HG03280 (cell line): ENCODE measurements around the gene ZAR1.
"Not testable (repeated sequence)": the region's sequence is repeated elsewhere in the genome, so short reads cannot be mapped to it uniquely, and the experiment has no call there.

ENCODE experiments used
- ATAC-seq: cut with Tn5 transposase; IDR thresholded peaks from one replicate; pipeline ENCODE4 v1.9.1; 2021; ENCODE audit warnings: mild to moderate bottlenecking, moderate library complexity; ENCODE audit not compliant: unreplicated experiment

The ZAR1 gene

GRCh38 chr4:48490012-48490679, at the start of gene ZAR1:
TSS of gene ZAR1 (plus strand) at chr4:48490252. CDS start at chr4:48490292, 40 bp downstream.
- no peak for ATAC-seq

DNA sequence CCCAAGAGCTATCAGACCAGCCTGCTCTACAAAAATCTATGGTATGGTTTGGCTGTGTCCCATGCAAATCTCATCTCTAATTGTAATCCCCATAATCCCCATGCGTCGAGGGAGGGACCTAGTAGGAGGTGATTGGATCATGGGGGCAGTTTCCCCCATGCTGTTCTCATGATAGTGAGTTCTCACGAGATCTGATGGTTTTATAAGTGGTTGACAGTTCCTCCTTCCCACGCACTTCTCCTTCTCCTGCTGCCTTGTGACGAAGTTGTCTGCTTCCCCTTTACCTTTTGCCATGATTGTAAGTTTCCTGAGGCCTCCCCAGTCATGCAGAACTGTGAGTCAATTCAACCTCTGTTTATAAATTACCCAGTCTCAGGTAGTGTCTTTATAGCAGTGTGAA, 49.1 kb upstream of the ZAR1 start:
- not testable (repeated sequence) for ATAC-seq

GRCh38 chr4:48445704-48446103, 44.3 kb upstream of the ZAR1 start:
- no peak for ATAC-seq

GRCh38 chr4:48446642-48447041, 43.4 kb upstream of the ZAR1 start:
- ATAC-seq, result no peak

DNA sequence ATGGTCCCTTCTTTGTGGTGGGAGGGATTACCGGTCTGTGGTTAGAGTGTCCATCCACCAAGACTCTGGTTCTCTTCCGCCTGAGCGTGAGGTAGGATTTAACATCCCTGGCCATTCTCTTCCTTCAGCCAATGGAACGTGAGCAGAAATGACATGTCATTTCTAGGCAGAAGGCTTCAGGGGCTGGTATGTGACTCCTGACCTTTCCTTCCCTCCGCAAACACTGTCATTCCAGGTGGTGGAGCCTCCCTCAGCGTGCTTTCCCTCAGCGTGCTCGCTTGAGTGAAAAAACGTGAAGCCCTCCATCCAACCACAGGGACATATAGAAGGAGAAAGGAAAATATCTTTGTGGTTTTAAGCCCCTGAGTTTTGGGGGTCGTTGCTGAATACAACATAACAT, 40.9 kb upstream of the ZAR1 start:
- ATAC-seq, result no peak

GRCh38 chr4:48450740-48451139, 39.3 kb upstream of the ZAR1 start:
- no peak for ATAC-seq

GRCh38 chr4:48451656-48452055, 38.4 kb upstream of the ZAR1 start:
- not testable (repeated sequence) for ATAC-seq

DNA sequence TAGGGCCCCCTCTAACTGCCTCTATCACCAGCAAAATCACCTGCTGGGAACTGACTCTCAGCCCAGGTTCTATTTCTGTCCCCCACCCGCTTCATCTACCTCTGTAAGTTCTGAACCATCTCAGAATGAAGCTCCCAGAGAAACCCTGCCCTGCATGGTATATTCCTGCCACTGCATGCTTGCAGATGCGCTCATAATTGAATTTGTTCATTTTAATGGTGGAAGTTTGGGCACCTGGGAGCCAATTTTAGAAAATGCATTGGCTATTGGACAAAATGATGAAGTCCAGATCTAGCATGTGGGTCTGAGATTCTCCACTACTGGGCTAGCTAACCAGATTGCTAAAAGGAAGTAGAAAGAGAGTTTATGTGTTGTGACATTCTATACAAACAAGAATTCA, 35.5 kb upstream of the ZAR1 start:
- no peak for ATAC-seq

GRCh38 chr4:48461000-48461399, 29.1 kb upstream of the ZAR1 start:
- no peak for ATAC-seq

DNA sequence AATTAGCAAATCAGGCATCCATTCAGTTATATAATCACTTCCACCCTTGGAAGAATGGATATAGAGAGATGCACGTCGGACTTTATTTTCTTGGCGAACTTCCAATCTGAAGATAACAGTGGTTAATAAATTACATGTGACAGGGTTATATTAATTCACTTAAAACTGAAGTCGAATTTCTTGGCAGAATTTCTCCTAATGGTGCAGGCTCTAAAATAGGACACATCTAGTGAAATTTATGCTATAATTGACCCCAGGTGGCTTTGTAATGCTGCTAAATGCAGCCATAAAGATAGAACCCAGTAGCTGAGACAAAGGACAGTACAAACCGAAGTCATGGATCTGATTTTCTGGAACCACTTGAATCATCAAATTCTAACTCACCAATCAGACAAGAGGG, 27.7 kb upstream of the ZAR1 start:
- no peak for ATAC-seq

DNA sequence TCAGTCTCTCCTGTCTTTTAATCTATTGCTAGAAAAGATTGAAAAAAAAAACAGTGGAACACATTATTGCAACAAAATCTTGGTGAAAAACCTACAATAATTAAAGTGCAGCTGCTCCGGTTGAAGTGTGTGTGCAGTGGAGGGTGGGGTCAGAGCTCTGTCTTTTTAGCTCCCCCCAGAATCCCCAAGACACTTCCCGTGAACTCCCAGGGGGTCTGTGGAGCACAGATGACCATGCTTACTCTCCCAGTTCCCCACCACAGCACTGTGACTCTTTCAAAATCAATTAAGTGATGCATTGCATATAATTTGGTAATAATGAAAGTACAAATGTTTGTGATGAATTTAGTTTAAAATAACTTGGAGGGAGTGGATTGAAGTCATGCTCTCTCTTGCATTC, 22.6 kb upstream of the ZAR1 start:
- no peak for ATAC-seq

- ATAC-seq, result no peak
Measured at GRCh38 chr4:48467891-48468290, 22.2 kb upstream of the ZAR1 start.

DNA sequence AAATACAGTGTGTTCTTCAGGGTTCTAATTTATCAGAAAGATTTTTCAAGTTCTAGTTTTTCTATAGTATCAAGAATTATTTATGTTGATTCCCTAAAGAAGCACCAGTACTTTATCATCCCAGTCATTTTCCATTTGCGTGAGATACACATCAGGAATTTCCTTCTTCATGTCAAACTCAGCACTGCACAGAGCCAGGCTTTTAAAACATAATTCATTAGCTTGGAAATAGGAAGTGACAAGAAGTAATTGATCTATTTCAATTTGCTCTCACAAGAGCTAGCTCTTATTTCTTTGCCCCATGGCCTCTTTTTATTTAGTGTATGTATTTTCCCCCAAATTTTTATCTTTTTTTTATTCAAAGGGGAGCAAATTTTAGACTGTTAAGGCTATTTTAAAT, 19.9 kb upstream of the ZAR1 start:
- no peak for ATAC-seq

DNA sequence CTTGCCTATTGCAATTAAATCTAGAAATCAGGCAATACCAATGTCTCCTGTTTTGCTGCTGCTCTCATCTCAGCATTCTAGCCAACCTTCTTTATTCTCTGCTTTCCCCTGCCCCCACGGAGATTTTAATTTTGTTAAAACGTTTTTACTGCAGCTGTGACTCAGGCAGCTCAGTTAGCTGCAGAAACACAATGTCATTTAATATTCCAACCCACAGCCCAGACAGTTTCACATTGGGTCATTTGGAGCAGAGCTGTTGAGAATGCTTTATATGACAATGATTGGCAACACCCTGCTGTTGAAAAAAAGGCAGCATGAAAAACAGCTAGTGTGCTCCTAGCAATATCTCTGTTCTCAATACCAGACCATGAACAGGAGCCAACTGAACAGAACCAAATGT, 19.5 kb upstream of the ZAR1 start:
- ATAC-seq, result no peak

GRCh38 chr4:48472794-48473193, 17.3 kb upstream of the ZAR1 start:
- no peak for ATAC-seq

GRCh38 chr4:48475770-48476169, 14.3 kb upstream of the ZAR1 start:
- no peak for ATAC-seq

- no peak for ATAC-seq
Measured at GRCh38 chr4:48478273-48478672, 11.8 kb upstream of the ZAR1 start.

DNA sequence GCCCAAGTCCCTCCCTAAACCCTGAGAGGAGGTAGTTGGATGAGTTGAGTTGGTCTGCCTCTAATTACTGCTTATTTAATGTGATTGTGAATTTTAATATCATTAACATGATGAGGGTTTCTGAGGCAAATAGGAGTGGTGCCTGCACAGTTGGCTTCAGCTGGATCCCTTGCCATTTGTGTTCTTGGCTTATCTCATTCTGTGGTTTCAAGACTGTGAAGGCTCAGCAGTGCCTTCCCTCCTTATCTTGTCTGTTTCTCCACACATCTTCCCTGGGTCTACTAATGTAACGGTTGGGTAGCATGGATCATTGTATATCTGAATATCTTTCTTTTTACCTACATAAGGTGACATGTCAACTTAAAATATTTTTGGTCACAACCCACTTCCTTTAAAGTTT, 8.5 kb upstream of the ZAR1 start:
- ATAC-seq, result no peak

- no peak for ATAC-seq
Measured at GRCh38 chr4:48483006-48483776, 6.9 kb upstream of the ZAR1 start, which contains the start of gene SLC10A4. TSS of gene SLC10A4 (plus strand) at chr4:48483343. CDS start at chr4:48483562, 219 bp downstream.

DNA sequence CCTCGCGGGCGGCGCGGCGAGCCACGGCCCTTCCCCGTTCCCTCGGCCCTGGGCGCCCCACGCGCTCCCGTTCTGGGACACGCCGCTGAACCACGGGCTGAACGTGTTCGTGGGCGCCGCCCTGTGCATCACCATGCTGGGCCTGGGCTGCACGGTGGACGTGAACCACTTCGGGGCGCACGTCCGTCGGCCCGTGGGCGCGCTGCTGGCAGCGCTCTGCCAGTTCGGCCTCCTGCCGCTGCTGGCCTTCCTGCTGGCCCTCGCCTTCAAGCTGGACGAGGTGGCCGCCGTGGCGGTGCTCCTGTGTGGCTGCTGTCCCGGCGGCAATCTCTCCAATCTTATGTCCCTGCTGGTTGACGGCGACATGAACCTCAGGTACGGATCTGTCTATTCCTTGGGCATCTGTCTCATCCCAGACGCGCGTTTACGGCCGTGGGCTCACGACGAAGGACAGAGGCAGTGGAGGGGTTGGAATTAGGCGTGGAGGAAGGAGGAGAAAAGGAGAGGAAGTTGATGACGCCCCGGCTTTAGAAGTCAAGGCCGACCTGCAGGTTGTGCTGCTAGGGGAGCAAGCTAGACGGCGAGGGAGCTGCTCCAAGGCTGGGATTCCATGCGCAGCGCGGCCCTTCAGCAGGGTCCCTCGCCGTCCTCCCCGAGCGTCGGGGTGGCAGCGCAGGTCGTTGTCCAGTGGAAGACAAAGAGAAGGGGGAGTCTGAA, 6.1 kb upstream of the ZAR1 start:
- no peak for ATAC-seq

DNA sequence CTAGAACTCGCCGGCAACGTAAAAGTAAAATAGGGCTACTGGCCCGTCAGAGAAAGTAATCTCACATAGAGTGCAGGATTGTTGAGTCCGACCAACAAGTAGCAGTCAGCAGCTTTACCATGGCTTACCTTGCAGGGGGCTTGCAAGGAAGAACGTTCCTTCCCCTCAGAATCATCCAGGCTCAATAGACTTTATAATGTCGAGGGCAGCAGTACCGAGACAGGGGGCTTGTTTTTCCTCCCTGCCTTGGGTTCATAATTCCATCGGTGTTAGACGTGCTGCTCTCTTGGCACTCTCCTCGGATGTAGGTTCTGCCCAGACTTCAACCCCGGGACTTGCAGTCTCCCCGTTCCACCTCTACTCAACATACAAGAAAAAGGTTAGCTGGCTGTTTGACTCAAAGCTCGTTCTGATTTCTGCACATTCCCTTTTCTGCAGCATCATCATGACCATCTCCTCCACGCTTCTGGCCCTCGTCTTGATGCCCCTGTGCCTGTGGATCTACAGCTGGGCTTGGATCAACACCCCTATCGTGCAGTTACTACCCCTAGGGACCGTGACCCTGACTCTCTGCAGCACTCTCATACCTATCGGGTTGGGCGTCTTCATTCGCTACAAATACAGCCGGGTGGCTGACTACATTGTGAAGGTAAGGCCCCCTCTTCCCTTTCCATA, 5.4 kb upstream of the ZAR1 start:
- ATAC-seq, result no peak
